Liver (tissue), 9 donors: ENCODE data around the gene BCAS1. TPM values are rescaled to one million over a fixed set of nuclear protein-coding genes. Genes with fewer than 3 reads are reported as not detected.

Source experiments
- DNase-seq: peaks from one replicate; pipeline ENCODE4 v3.0.0-alpha.2; 2017; ENCODE audit warnings: low spot score
- H3K27ac ChIP-seq, 2 donors: one replicate each; pipeline ENCODE4 v1.7.0; 2013; ENCODE audit warnings: inconsistent platforms in 2 of 2, low read length in 2 of 2, control low read depth in 1 of 2, low read depth in 1 of 2, mild to moderate bottlenecking in 1 of 2
- H3K27me3 ChIP-seq, 4 donors: one replicate each; pipeline versions ENCODE4 v1.6.1 to v1.7.0; 2013; ENCODE audit warnings: low read length in 3 of 4, inconsistent platforms in 1 of 4, mild to moderate bottlenecking in 1 of 4, moderate library complexity in 1 of 4; ENCODE audit not compliant: control insufficient read depth in 4 of 4, insufficient read depth in 4 of 4
- H3K36me3 ChIP-seq, 4 donors: one replicate each; pipeline versions ENCODE4 v1.6.1 to v1.7.0; 2013; ENCODE audit warnings: low read length in 3 of 4, mild to moderate bottlenecking in 3 of 4, low read depth in 1 of 4, moderate library complexity in 1 of 4; ENCODE audit not compliant: control insufficient read depth in 4 of 4, insufficient read depth in 3 of 4
- H3K4me1 ChIP-seq, 4 donors: one replicate each; pipeline versions ENCODE4 v1.6.1 to v1.7.0; 2013; ENCODE audit warnings: low read length in 3 of 4, mild to moderate bottlenecking in 3 of 4, moderate library complexity in 1 of 4; ENCODE audit not compliant: control insufficient read depth in 4 of 4, insufficient read depth in 4 of 4
- H3K4me3 ChIP-seq, 3 donors: one replicate each; pipeline versions ENCODE4 v1.6.1 to v1.7.0; 2013; ENCODE audit warnings: low read length in 3 of 3, control low read depth in 1 of 3, low read depth in 1 of 3, mild to moderate bottlenecking in 1 of 3
- H3K9ac ChIP-seq, 2 donors: one replicate each; pipeline ENCODE4 v1.7.0; 2013; ENCODE audit warnings: low read length in 2 of 2, mild to moderate bottlenecking in 2 of 2, moderate library complexity in 2 of 2, control low read depth in 1 of 2, low read depth in 1 of 2
- H3K9me3 ChIP-seq, 4 donors: one replicate each; pipeline versions ENCODE4 v1.6.1 to v1.7.0; 2013; ENCODE audit warnings: low read length in 3 of 4; ENCODE audit not compliant: control insufficient read depth in 4 of 4
- ATF3 ChIP-seq: IDR thresholded peaks from 2 replicates; pipeline ENCODE4 v1.6.1; 2016; ENCODE audit warnings: antibody characterized with exemption
- EGR1 ChIP-seq, 2 donors: IDR thresholded peaks; 2 replicates each; pipeline ENCODE4 v1.6.1; 2016 to 2018; ENCODE audit warnings: antibody characterized with exemption in 2 of 2, low read depth in 2 of 2
- FOXA1 ChIP-seq: IDR thresholded peaks from 2 replicates; pipeline ENCODE4 v1.6.1; 2016; ENCODE audit warnings: antibody characterized with exemption
- GABPA ChIP-seq, 2 donors: IDR thresholded peaks in 1 of 2; conservative IDR thresholded peaks in 1 of 2; 2 replicates each; pipeline ENCODE4 v1.6.1; 2016; ENCODE audit warnings: antibody characterized with exemption in 2 of 2, mild to moderate bottlenecking in 1 of 2, moderate library complexity in 1 of 2
- HNF4A ChIP-seq, 2 donors: conservative IDR thresholded peaks; 2 replicates each; pipeline ENCODE4 v1.6.1; 2016; ENCODE audit warnings: antibody characterized with exemption in 2 of 2, mild to moderate bottlenecking in 2 of 2
- JUND ChIP-seq, 2 donors: IDR thresholded peaks; 2 replicates each; pipeline ENCODE4 v1.6.1; 2016; ENCODE audit warnings: antibody characterized with exemption in 2 of 2
- MAX ChIP-seq: IDR thresholded peaks from 2 replicates; pipeline ENCODE4 v1.6.1; 2016; ENCODE audit warnings: antibody characterized with exemption
- NR2F2 ChIP-seq: IDR thresholded peaks from 2 replicates; pipeline ENCODE4 v1.6.1; 2016; ENCODE audit warnings: antibody characterized with exemption
- RAD21 ChIP-seq, 2 donors: IDR thresholded peaks; 2 replicates each; pipeline ENCODE4 v1.6.1; 2016; ENCODE audit warnings: antibody characterized with exemption in 2 of 2, mild to moderate bottlenecking in 2 of 2
- REST ChIP-seq: IDR thresholded peaks from 2 replicates; pipeline ENCODE4 v1.6.1; 2016; ENCODE audit warnings: antibody characterized with exemption, mild to moderate bottlenecking
- RXRA ChIP-seq, 2 donors: IDR thresholded peaks; 2 replicates each; pipeline ENCODE4 v1.6.1; 2017 to 2018; ENCODE audit warnings: antibody characterized with exemption in 2 of 2, mild to moderate bottlenecking in 1 of 2
- SP1 ChIP-seq: IDR thresholded peaks from 2 replicates; pipeline ENCODE4 v1.6.1; 2018; ENCODE audit warnings: antibody characterized with exemption, mild to moderate bottlenecking
- TAF1 ChIP-seq: conservative IDR thresholded peaks from 2 replicates; pipeline ENCODE4 v1.6.1; 2016; ENCODE audit warnings: antibody characterized with exemption, mild to moderate bottlenecking
- YY1 ChIP-seq: IDR thresholded peaks from 2 replicates; pipeline ENCODE4 v1.6.1; 2016; ENCODE audit warnings: antibody characterized with exemption, mild to moderate bottlenecking
- WGBS: extraction: QIAGEN DNeasy Blood & Tissue Kit; methylation state at CpG from one replicate; pipeline ENCODE4 v1.1.7; 2013; 5-methylcytosine and 5-hydroxymethylcytosine counted together
- polyA plus RNA-seq, 2 donors: library from polyadenylated mRNA; stranded (reverse) in 1 of 2; unstranded in 1 of 2; fragments of 200-250 nt in 1 of 2; fragments of >200 nt in 1 of 2; fragmentation: Nextera tagmentation in 1 of 2; extraction: Ambion mirVana in 1 of 2; gene quantifications; one replicate each; pipeline versions ENCODE4 v1.2.1 to v1.2.3, GENCODE V29; 2013 to 2015
- total RNA-seq, 2 donors: library from RNA; depleted of rRNA; stranded (reverse); fragments of >200 nt; gene quantifications; one replicate each; pipeline ENCODE4 v1.2.3, GENCODE V29; 2014
- TF ChIP-seq, protein P1 (sequence below): IDR thresholded peaks from 2 replicates; pipeline ENCODE4 v1.6.1; 2016; ENCODE audit warnings: antibody characterized with exemption
- TF ChIP-seq, protein P2 (sequence below): fragments of 150-350 bp; IDR thresholded peaks from 2 replicates; pipeline ENCODE4 v1.5.1; 2017; ENCODE audit warnings: improper control_type of control experiment, low read depth, low read length; ENCODE audit not compliant: missing input control
- donor health status: healthy.
- donor health status: healthy.
- donor health status: healthy.
- donor health status: healthy.
- donor health status: healthy.

BCAS1 gene
- total and polyA plus RNA-seq, 4 donors, result under 0.01 to 0.93 (median 0.04) TPM

GRCh38 chr20:54102543-54102942, 32.1 kb upstream of the BCAS1 start:
- Histone ChIP-seq H3K4me1 (peaks cover 9 to 40% (median 36%) of the 10 kb centered on the region in 4 donors), H3K9me3 (no peaks in the 10 kb centered on the region), H3K36me3 (no peaks in the 10 kb centered on the region), H3K4me3 (no peak overlapping the region), H3K27ac (peak overlapping the region; percentile 19 to 45), H3K9ac (no peak overlapping the region), H3K27me3 (no peaks in the 10 kb centered on the region)
- TF ChIP-seq RXRA (IDR thresholded peaks at IDR 0.05) (no peak), EGR1 (IDR thresholded peaks at IDR 0.05; ENCODE audit: low read depth in 2 of 2) (no peak), TAF1 (no peak), YY1 (no peak), ATF3 (no peak), FOXA1 (no peak), JUND (IDR thresholded peaks at IDR 0.05) (no peak), MAX (no peak), SP1 (no peak), HNF4A (conservative IDR thresholded peaks at IDR 0.05) (no peak), REST (no peak), RAD21 (IDR thresholded peaks at IDR 0.05) (no peak)
- TF ChIP-seq, protein P1, sequence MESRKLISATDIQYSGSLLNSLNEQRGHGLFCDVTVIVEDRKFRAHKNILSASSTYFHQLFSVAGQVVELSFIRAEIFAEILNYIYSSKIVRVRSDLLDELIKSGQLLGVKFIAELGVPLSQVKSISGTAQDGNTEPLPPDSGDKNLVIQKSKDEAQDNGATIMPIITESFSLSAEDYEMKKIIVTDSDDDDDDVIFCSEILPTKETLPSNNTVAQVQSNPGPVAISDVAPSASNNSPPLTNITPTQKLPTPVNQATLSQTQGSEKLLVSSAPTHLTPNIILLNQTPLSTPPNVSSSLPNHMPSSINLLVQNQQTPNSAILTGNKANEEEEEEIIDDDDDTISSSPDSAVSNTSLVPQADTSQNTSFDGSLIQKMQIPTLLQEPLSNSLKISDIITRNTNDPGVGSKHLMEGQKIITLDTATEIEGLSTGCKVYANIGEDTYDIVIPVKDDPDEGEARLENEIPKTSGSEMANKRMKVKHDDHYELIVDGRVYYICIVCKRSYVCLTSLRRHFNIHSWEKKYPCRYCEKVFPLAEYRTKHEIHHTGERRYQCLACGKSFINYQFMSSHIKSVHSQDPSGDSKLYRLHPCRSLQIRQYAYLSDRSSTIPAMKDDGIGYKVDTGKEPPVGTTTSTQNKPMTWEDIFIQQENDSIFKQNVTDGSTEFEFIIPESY, result no peak
- TF ChIP-seq, protein P2, sequence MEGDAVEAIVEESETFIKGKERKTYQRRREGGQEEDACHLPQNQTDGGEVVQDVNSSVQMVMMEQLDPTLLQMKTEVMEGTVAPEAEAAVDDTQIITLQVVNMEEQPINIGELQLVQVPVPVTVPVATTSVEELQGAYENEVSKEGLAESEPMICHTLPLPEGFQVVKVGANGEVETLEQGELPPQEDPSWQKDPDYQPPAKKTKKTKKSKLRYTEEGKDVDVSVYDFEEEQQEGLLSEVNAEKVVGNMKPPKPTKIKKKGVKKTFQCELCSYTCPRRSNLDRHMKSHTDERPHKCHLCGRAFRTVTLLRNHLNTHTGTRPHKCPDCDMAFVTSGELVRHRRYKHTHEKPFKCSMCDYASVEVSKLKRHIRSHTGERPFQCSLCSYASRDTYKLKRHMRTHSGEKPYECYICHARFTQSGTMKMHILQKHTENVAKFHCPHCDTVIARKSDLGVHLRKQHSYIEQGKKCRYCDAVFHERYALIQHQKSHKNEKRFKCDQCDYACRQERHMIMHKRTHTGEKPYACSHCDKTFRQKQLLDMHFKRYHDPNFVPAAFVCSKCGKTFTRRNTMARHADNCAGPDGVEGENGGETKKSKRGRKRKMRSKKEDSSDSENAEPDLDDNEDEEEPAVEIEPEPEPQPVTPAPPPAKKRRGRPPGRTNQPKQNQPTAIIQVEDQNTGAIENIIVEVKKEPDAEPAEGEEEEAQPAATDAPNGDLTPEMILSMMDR, result no peak
- WGBS, result 95% methylated on average over 2 of the region's 2 CpGs
- DNase-seq, result no peak

- 95% methylated on average over 2 of the region's 2 CpGs for WGBS
- H3K27ac ChIP-seq, result no peak overlapping the region
- TF ChIP-seq YY1 (no peak), HNF4A (conservative IDR thresholded peaks at IDR 0.05) (no peak), JUND (IDR thresholded peaks at IDR 0.05) (no peak), NR2F2 (no peak), GABPA (IDR thresholded peaks at IDR 0.05 in 1 of 2, conservative IDR thresholded peaks at IDR 0.05 in 1 of 2) (no peak)
- TF ChIP-seq, protein P1, result no peak
- TF ChIP-seq, protein P2, result no peak
These were observed 30.2 kb upstream of the BCAS1 start for GRCh38 chr20:54100563-54100962.

More at GRCh38 chr20:54100563-54100962, 30.2 kb upstream of the BCAS1 start:
- no peak overlapping the region for H3K9ac ChIP-seq
- H3K4me1 ChIP-seq, result peaks cover 5 to 22% (median 19%) of the 10 kb centered on the region in 4 donors
- no peak for DNase-seq
- no peaks in the 10 kb centered on the region for H3K36me3 ChIP-seq
- H3K27me3 ChIP-seq, result no peaks in the 10 kb centered on the region
- no peaks in the 10 kb centered on the region for H3K9me3 ChIP-seq
- no peak overlapping the region for H3K4me3 ChIP-seq
